Trophoblast cell (in vitro differentiated cells and primary cell): ENCODE measurements around the gene C2CD5.
A peak's percentile ranks its signal among the peaks of the same experiment; 100 is the strongest.
"Not testable (repeated sequence)": the region's sequence is repeated elsewhere in the genome, so short reads cannot be mapped to it uniquely, and the experiment has no call there.

ENCODE experiments used
- DNase-seq, 2 donors: peaks; one replicate each; pipeline ENCODE4 v3.0.0-alpha.2; 2016
- H2AFZ ChIP-seq: 2 replicates; pipeline ENCODE4 v1.6.1; 2013; ENCODE audit warnings: low read length, moderate library complexity, mild to moderate bottlenecking; ENCODE audit not compliant: insufficient read depth, poor library complexity
- H2AK5ac ChIP-seq: 2 replicates; pipeline ENCODE4 v1.6.1; 2013; ENCODE audit warnings: mild to moderate bottlenecking, low read length
- H2BK120ac ChIP-seq: 2 replicates; pipeline ENCODE4 v1.6.1; 2013; ENCODE audit warnings: low read length, mild to moderate bottlenecking, moderate library complexity; ENCODE audit not compliant: insufficient read depth, poor library complexity
- H2BK12ac ChIP-seq: 2 replicates; pipeline ENCODE4 v1.6.1; 2013; ENCODE audit warnings: mild to moderate bottlenecking, low read length, moderate library complexity
- H2BK5ac ChIP-seq: 2 replicates; pipeline ENCODE4 v1.6.1; 2013; ENCODE audit warnings: low read length, low read depth, moderate library complexity, mild to moderate bottlenecking; ENCODE audit not compliant: poor library complexity
- H3K14ac ChIP-seq: 2 replicates; pipeline ENCODE4 v1.6.1; 2013; ENCODE audit warnings: mild to moderate bottlenecking, low read length
- H3K18ac ChIP-seq: 2 replicates; pipeline ENCODE4 v1.6.1; 2013; ENCODE audit warnings: mild to moderate bottlenecking, low read length
- H3K23ac ChIP-seq: 2 replicates; pipeline ENCODE4 v1.6.1; 2013; ENCODE audit warnings: low read length
- H3K27ac ChIP-seq: 2 replicates; pipeline ENCODE4 v1.5.1; 2013; ENCODE audit warnings: low read depth, mild to moderate bottlenecking, inconsistent platforms, low read length, moderate library complexity
- H3K27me3 ChIP-seq: 2 replicates; pipeline ENCODE4 v1.6.1; 2013; ENCODE audit warnings: inconsistent platforms, mild to moderate bottlenecking, low read length, moderate library complexity; ENCODE audit not compliant: insufficient read depth
- H3K36me3 ChIP-seq, 2 experiments: 1 replicate in 1 of 2; 2 replicates in 1 of 2; pipeline ENCODE4 v1.6.1; 2013; ENCODE audit warnings: low read length in 2 of 2, mild to moderate bottlenecking in 2 of 2, moderate library complexity in 1 of 2; ENCODE audit not compliant: insufficient read depth in 2 of 2, control insufficient read depth in 1 of 2
- H3K4ac ChIP-seq: 2 replicates; pipeline ENCODE4 v1.6.1; 2013; ENCODE audit warnings: low read depth, mild to moderate bottlenecking, low read length, moderate library complexity
- H3K4me1 ChIP-seq, 2 experiments: 1 replicate in 1 of 2; 2 replicates in 1 of 2; pipeline ENCODE4 v1.6.1; 2013; ENCODE audit warnings: low read length in 2 of 2, mild to moderate bottlenecking in 2 of 2, moderate library complexity in 1 of 2; ENCODE audit not compliant: insufficient read depth in 2 of 2, control insufficient read depth in 1 of 2
- H3K4me2 ChIP-seq: 2 replicates; pipeline ENCODE4 v1.6.1; 2013; ENCODE audit warnings: inconsistent platforms, mild to moderate bottlenecking, low read length, moderate library complexity
- H3K4me3 ChIP-seq: 2 replicates; pipeline ENCODE4 v1.5.1; 2013; ENCODE audit warnings: mild to moderate bottlenecking, low read depth, low read length, inconsistent platforms
- H3K79me1 ChIP-seq: one replicate; pipeline ENCODE4 v1.6.1; 2013; ENCODE audit warnings: low read length
- H3K79me2 ChIP-seq: 2 replicates; pipeline ENCODE4 v1.6.1; 2013; ENCODE audit warnings: low read length, mild to moderate bottlenecking; ENCODE audit not compliant: control insufficient read depth, insufficient read depth, poor library complexity
- H3K9ac ChIP-seq: 2 replicates; pipeline ENCODE4 v1.6.1; 2013; ENCODE audit warnings: mild to moderate bottlenecking, low read length
- H3K9me3 ChIP-seq: 2 replicates; pipeline ENCODE4 v1.6.1; 2013; ENCODE audit warnings: low read depth, mild to moderate bottlenecking, control low read depth, inconsistent platforms, low read length; ENCODE audit not compliant: insufficient read depth
- H4K12ac ChIP-seq: 2 replicates; pipeline ENCODE4 v1.6.1; 2013; ENCODE audit warnings: low read depth, mild to moderate bottlenecking, low read length, moderate library complexity
- H4K8ac ChIP-seq: 2 replicates; pipeline ENCODE4 v1.6.1; 2013; ENCODE audit warnings: low read depth, mild to moderate bottlenecking, low read length, moderate library complexity
- H4K91ac ChIP-seq: one replicate; pipeline ENCODE4 v1.6.1; 2013; ENCODE audit warnings: low read depth, mild to moderate bottlenecking, low read length, moderate library complexity
- WGBS: extraction: QIAGEN DNeasy Blood & Tissue Kit; methylation state at CpG from one replicate; pipeline ENCODE4 v1.1.7; 2013; ENCODE audit warnings: missing lambda C conversion rate; ENCODE audit not compliant: insufficient read length, insufficient coverage; ENCODE audit errors: extremely low coverage; 5-methylcytosine and 5-hydroxymethylcytosine counted together

The C2CD5 gene

GRCh38 chr12:22573181-22573580 lies 28.8 kb upstream of the C2CD5 start:
- H3K9me3 ChIP-seq = no peaks in the 10 kb centered on the region
- no peak overlapping the region for H2BK120ac ChIP-seq
- H3K23ac ChIP-seq = no peak overlapping the region
- H3K27me3 ChIP-seq = no peaks in the 10 kb centered on the region
- no peaks in the 10 kb centered on the region for H3K79me2 ChIP-seq
- no peaks in the 10 kb centered on the region for H3K36me3 ChIP-seq
- H3K4me3 ChIP-seq = no peak overlapping the region
- H3K14ac ChIP-seq = no peak overlapping the region
- H3K4me1 ChIP-seq = no peaks in the 10 kb centered on the region
- no peak overlapping the region for H2AK5ac ChIP-seq
- no peak overlapping the region for H3K4me2 ChIP-seq
- no peak overlapping the region for H3K18ac ChIP-seq
- H3K79me1 ChIP-seq = no peaks in the 10 kb centered on the region
- no CpG with 5 or more reads among the region's 3 CpGs for WGBS
- H4K12ac ChIP-seq = no peak overlapping the region
- H4K91ac ChIP-seq = no peak overlapping the region
- no peak for DNase-seq
- no peak overlapping the region for H3K4ac ChIP-seq
- no peak overlapping the region for H4K8ac ChIP-seq
- H3K27ac ChIP-seq = no peak overlapping the region
- H3K9ac ChIP-seq = no peak overlapping the region
- no peak overlapping the region for H2BK12ac ChIP-seq
- no peak overlapping the region for H2AFZ ChIP-seq
- H2BK5ac ChIP-seq = no peak overlapping the region

GRCh38 chr12:22569253-22569652 lies 24.9 kb upstream of the C2CD5 start:
- Histone ChIP-seq H2AK5ac (no peak overlapping the region), H2BK12ac (no peak overlapping the region), H3K4me1 (no peaks in the 10 kb centered on the region), H4K91ac (no peak overlapping the region), H2BK120ac (no peak overlapping the region), H3K27ac (no peak overlapping the region), H3K9me3 (peaks cover 3% of the 10 kb centered on the region), H3K36me3 (no peaks in the 10 kb centered on the region), H3K23ac (no peak overlapping the region), H3K4me3 (no peak overlapping the region), H3K27me3 (no peaks in the 10 kb centered on the region), H2AFZ (no peak overlapping the region), H3K79me2 (no peaks in the 10 kb centered on the region), H3K18ac (no peak overlapping the region), H3K79me1 (no peaks in the 10 kb centered on the region), H3K4ac (no peak overlapping the region), H3K14ac (no peak overlapping the region), H4K12ac (no peak overlapping the region), H3K4me2 (no peak overlapping the region), H3K9ac (no peak overlapping the region), H2BK5ac (no peak overlapping the region), H4K8ac (no peak overlapping the region)
- no peak for DNase-seq

GRCh38 chr12:22562036-22563028 lies 18.0 kb upstream of the C2CD5 start:
- no peaks in the 10 kb centered on the region for H3K79me1 ChIP-seq
- H3K27me3 ChIP-seq = no peaks in the 10 kb centered on the region
- H3K4me1 ChIP-seq = no peaks in the 10 kb centered on the region
- H2BK120ac ChIP-seq = no peak overlapping the region
- no peak overlapping the region for H2BK5ac ChIP-seq
- H3K18ac ChIP-seq = no peak overlapping the region
- no peak overlapping the region for H3K23ac ChIP-seq
- H3K27ac ChIP-seq = no peak overlapping the region
- WGBS = no CpG with 5 or more reads among the region's 4 CpGs
- no peak overlapping the region for H3K4me2 ChIP-seq
- no peaks in the 10 kb centered on the region for H3K79me2 ChIP-seq
- H2AFZ ChIP-seq = no peak overlapping the region
- H3K9ac ChIP-seq = no peak overlapping the region
- no peak overlapping the region for H2AK5ac ChIP-seq
- H3K4ac ChIP-seq = no peak overlapping the region
- H4K91ac ChIP-seq = no peak overlapping the region
- H2BK12ac ChIP-seq = no peak overlapping the region
- no peak overlapping the region for H4K8ac ChIP-seq
- no peaks in the 10 kb centered on the region for H3K36me3 ChIP-seq
- DNase-seq = no peak
- H3K4me3 ChIP-seq = no peak overlapping the region
- H3K14ac ChIP-seq = no peak overlapping the region
- H4K12ac ChIP-seq = no peak overlapping the region
- H3K9me3 ChIP-seq = no peaks in the 10 kb centered on the region

- H3K4ac ChIP-seq, H4K12ac ChIP-seq, H2BK12ac ChIP-seq, H3K4me3 ChIP-seq, H3K14ac ChIP-seq, H4K91ac ChIP-seq, H3K27ac ChIP-seq, H3K79me2 ChIP-seq, H3K4me1 ChIP-seq, H2AK5ac ChIP-seq, H4K8ac ChIP-seq, H3K9ac ChIP-seq, H3K27me3 ChIP-seq, H2BK5ac ChIP-seq, H3K36me3 ChIP-seq, H3K4me2 ChIP-seq, H3K79me1 ChIP-seq, H3K18ac ChIP-seq, H2AFZ ChIP-seq, H2BK120ac ChIP-seq, H3K23ac ChIP-seq, H3K9me3 ChIP-seq: not testable (repeated sequence)
- peak in 1 of 2 donors; percentile 16 for DNase-seq
- no CpG with 5 or more reads among the region's 4 CpGs for WGBS
Observed at GRCh38 chr12:22554750-22555149, 10.4 kb upstream of the C2CD5 start.
